OCI-LY1 (cell line): ENCODE measurements around the gene FARP1.

Experiments used
- CTCF ChIP-seq: fragments of 200-600 bp; sonication (generic), shearing (Covaris generic); IDR thresholded peaks from 2 replicates; pipeline ENCODE4 v1.5.1; 2017; ENCODE audit warnings: mild to moderate bottlenecking, antibody characterized with exemption, low read length, moderate library complexity, mixed read lengths
- EZH2 ChIP-seq: fragments of 200-600 bp; sonication (generic), shearing (Covaris generic); IDR thresholded peaks from 2 replicates; pipeline ENCODE4 v1.8.0; 2017; ENCODE audit warnings: borderline replicate concordance, mixed run types, mild to moderate bottlenecking, antibody characterized with exemption, low read length, moderate library complexity, mixed read lengths

- TF ChIP-seq CTCF (no peak), EZH2 (no peak)
Observed at GRCh38 chr13:98339684-98340425, 197.0 kb downstream of the FARP1 start.
